GM19468 (cell line): ENCODE results near the gene OR4K1.
"Not testable (repeated sequence)": the region's sequence is repeated elsewhere in the genome, so short reads cannot be mapped to it uniquely, and the experiment has no call there.

Experiments used
- ATAC-seq: cut with Tn5 transposase; IDR thresholded peaks from one replicate; pipeline ENCODE4 v1.9.1; 2021; ENCODE audit warnings: mild to moderate bottlenecking, moderate library complexity, moderate number of reproducible peaks; ENCODE audit not compliant: unreplicated experiment; ENCODE audit errors: extremely low read depth

OR4K1 gene, protein sequence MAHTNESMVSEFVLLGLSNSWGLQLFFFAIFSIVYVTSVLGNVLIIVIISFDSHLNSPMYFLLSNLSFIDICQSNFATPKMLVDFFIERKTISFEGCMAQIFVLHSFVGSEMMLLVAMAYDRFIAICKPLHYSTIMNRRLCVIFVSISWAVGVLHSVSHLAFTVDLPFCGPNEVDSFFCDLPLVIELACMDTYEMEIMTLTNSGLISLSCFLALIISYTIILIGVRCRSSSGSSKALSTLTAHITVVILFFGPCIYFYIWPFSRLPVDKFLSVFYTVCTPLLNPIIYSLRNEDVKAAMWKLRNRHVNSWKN

DNA sequence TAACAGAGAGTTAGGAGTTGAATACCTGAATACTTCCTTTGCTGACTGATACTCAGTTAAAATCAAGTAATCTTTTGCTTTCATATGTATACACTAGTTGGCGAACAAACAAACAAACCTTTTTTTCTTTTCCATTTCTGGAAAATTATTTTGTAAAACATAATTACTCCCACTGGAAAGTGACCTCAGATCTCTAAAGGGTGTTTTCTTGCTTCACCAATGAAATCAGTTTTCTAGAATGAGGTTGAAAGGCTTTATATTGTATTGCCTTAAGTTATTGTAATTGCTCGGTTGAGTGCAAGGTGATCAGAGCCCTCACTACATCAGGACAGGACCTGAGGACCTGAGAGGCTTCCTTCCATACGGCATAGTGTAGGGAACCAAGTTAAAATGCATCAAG is at the start of gene OR4K1:
Gene OR4K1, plus strand, starts transcription at position 301 of the 400 bp plus-strand sequence. CDS start 4,750 bp downstream, outside the sequence.
- no peak for ATAC-seq

DNA sequence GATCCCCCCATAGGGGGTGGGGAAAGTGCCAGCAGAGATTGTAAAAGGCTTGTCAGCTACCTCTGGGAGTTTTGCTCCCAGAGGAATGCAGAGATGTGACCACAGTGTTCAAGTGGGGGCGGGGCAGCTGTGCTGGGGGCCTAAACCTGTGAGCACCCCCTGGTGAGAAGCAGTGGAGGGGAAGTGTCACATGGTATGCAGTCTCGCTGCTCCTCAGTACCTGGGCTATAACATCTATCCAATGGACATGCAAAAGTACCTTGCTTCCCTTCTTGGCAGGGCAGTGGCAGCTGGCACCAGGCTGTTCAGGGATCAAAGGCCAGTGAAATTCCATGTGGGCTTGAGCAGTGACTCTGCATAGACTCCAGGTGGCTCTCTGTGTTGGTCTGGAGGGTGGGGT is 35.4 kb upstream of the OR4K1 start:
- ATAC-seq, result no peak

DNA sequence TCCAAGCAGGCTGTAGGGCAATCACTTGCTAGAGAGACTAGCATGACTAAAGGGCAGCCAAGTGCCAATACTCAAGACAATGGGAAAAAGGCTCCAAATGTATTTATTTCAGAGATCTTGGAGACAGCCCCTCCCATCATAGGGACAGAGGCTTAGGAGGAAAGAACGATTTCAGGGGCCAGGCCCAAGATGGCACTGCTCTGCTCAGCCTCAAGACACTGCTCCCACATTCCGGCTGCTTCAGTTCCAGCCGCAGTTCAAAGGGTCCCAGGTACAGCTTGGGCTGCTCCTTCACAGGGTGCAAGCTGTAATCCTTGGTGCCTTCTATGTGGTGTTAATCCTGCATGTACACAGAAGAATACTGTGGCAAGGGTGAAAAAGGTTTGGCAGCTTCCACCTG is 29.7 kb upstream of the OR4K1 start:
- ATAC-seq, result no peak

DNA sequence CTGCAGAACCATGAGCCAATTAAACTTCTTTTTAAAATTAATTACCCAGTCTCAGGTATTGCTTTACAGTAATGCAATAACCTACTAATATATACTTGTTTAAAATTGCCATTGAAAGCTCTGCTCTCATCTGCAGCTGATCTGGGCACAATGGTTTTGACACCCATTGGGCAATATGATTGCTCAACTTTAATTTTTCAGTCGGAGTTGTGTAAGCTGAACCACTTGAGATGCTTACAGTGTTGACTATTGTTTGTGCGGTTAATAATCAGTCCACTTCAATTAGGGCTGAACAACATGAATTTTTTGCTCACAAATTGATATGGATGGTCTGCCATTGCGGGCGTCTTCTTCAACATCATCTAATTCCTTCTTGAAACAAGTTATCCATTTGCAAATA is 28.3 kb upstream of the OR4K1 start:
- no peak for ATAC-seq

DNA sequence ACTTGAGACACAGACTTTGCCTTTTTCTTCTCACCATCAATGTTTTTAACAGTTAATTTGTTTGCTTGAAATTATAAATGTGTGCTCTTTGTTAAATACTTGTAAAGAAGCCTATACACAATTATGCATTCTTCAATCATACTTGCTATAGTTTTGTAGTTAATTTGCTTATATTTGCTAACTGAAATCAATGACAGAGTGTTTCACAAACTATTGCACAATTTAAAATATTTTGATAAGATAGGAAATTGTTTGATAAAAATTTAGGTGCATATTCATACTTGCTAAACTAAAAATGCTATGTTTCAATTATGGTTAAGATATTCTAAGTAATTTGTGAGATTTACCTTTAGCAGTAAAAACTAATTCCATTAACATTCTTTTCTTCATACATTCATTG is 24.1 kb upstream of the OR4K1 start:
- no peak for ATAC-seq

DNA sequence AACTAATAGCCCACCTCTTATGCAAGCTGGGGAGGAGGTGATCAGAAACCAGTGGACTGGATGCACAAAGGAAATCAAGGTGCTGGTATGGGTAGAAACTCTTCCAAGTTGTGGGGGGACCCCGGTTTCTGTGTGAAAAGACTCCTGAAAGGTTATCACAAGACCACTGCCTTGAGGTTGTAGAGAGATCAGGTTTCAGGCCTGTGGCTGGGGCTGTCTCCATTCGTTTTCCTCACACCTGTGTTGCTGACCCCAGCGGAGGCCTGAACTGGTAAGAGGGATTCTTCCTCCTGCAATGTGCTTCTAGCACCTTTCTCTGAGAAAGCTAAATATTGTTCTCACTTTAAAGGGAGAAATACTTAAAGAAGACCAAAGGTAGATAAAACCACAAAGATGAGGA is 19.6 kb upstream of the OR4K1 start:
- ATAC-seq, result no peak

DNA sequence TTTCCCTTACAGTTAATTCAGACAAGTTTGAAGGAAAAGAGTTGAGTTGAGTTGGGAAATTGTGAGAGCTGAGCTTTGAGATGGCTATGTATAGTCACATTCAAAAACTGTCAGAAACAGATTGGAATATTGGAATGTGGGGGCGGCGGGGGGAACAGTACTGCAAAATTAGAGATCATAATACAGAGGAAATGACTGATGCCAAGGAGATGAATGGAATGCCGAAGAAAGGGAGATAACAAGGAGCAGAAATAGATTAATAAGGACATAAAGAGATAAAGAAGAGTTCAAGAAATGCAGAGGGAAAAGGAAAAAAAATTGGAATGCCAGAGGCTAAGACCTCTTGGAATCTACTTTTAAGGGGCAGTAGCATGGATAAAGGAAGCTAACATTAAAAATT is 13.5 kb upstream of the OR4K1 start:
- ATAC-seq, result no peak

DNA sequence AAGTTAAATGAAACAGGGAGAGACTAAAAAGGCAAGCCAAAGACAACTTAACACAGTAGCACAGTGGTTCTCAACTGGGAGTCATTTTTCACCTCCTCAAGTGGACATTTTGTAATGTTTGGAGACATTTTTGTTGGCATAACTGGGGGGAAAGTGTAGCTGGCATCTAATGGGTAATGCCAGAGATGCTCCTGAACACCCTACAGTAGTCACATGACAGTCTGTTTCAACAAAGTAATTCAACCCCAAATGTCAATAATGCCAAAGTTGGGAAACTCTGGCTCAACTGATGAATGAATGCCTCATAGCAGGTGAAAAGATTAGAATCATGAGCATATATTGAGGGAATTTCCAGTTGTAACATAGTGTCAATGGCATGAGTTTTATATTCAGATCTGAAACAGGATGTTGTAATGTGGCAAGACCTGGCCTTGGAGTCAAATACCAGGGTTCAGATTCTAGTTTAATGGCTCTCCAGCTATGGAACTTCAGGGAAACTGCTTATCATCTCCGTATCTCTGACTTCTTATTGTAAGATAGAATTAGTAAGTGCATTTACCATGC is 12.7 kb upstream of the OR4K1 start:
- ATAC-seq, result no peak

DNA sequence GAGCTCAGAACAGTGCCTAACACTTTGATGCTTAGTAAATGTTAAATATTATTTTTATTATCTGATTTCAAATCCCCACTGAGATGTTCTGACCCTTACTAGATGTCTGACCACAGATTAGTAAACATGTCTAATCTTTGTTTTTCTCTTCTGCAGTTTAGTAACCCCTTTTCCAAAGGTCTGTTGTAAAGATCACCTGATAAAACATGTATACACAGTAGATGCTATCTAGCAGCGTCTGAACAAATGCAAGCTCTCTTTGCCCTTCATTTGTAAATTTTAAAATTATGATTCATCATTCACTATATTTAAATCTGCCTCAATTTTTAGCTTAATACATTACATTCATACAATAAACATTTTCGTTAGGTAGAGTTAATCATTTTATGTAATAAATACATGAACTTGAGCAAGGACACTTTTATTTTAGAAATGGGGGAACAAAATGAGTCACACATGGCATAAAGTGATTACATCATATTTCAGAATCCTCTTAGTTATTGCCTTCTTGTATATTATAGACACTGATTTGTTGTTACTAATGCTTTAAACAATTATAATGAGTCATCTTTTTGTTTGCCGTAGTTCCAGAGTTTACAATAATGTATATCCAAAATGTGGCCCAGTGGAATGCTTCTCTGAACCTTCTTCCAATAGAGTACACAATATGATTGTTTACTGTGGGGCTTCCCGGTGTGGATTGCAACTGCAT is 12.0 kb upstream of the OR4K1 start:
- ATAC-seq, result no peak

DNA sequence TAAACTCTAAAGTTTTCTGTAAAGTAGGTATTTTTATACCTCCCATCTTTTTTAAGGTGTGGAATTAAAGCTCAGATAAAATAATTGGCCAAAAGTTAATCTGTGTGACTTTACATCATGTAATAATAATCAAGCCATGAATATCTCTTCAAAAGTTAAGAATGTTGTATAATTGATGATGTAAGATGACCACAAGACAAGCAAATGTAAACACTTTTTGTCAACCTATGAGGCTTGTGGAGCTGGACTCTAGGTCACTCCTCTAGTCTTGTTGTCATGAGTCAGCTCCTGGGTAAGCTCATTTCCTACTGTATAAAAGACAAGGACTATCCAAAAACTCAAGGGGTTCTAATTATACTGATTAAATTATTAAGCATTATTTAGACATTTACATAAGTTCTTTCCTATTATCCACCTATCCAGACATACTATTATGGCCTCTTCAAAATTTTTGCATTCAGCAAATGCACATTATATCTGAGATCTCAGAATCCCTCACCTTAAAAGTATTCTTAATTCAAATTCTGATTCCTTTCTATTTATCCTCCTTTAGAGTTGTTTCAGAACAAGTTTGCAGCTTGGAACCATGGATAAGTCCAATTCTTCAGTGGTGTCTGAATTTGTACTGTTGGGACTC is 10.6 kb upstream of the OR4K1 start, which contains the start of gene OR4K5:
Gene OR4K5, plus strand, starts transcription at position 587 of the 637 bp plus-strand sequence. Its CDS starts 0 bp downstream, at position 587.
- ATAC-seq, result no peak

DNA sequence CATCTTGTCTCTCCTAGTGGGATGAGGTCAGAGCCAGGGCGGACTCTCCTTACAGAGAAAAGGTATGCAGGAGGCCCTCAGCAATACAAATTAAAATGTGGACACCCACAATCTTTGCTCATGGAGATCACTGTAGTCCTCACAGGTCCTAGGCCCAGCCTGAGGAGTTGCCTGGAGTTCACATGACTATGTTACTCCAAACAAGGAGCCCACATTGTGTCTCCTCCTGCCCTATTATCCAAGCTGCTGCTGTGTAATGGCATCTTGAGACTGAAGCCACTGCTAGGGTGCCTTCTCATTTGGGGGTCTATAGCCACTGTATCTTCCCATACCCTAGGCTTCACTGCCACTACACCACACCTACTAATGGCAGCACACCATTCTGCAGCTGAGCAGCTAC is 11.0 kb downstream of the OR4K1 start:
- no peak for ATAC-seq

DNA sequence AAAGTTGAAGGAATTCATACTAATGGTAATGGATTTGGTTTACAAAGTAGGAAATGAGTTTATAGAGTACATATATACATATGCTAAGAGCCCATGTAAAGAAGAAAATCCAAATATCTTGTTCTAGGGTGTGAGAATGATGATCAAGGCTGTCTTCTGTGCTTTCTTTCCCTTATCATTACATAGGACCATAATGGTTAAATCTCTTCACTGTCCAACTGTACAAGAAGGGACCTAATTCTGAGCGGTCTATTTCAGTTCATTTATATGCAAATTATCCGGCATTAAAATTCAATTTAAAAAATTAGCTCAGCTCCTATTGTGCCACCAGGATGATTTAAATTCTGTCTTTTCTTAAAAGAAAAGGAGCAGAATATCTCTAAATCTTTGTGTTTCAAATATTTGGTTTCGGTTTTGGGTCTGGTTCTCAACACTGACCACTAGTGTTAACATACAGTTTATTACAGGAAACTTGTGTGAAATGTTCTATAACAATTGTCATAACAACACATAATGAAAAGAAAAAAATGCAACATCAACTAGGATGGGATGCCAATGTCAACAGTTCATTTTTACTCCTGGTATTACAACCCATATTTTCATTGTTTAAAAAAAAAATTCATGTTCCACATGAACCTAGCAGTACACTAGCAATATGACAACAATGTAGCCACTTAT is 16.8 kb downstream of the OR4K1 start:
- no peak for ATAC-seq

DNA sequence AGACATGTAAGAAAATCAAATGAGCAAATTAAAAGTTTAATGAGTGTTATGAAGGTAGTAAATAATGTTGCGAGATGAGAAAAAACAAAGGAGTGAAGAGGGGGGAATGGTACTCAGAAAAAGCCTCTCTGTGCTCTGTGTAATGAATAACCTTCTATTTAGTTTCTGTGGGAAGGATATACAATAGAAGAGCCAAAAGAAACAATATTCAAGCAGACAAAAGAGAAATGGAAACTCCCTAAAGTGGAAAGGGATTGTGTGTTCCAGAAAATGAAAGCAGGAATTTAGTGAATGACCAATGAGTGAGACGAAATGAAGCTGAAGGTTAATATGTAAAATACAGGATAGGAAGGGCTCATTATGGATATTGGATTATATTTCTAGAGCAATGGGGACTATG is 18.5 kb downstream of the OR4K1 start:
- no peak for ATAC-seq

DNA sequence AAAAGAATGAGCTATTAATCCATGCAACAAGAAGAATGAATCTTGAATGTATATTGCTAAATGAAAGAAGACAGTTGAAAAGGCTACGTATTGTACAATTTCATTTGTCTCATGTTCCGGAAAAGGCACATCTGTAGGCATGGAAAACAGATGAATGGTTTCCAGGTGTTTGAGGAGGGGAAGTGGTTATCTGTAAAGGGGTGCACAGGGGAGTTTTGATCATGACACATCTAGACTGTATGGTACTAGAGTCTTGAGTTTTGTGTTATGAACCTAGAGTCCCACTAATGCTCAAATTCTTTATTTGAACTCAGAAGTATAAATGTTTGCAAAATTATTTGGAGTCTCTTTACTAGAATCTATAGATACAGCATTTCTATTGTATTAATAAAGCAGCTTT is 39.0 kb downstream of the OR4K1 start:
- ATAC-seq, result not testable (repeated sequence)

DNA sequence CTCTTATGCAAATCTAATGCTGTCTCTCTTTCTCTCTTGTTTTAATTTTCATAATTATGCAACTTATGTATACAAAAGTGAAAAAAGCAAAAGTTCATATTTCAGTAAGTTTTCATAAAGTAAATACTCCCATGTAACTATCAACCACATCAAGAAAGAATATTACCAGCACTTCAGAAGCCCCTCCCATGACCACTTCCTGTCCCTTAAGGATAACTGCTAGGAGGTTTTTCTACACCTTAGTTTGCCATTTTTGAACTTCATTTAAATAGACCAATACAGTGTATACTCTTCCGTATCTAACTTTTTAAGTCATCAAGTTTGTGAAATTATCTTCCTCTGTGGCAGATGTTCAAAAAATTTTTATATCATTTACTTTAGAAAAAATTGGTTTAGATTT is 44.1 kb downstream of the OR4K1 start:
- no peak for ATAC-seq

DNA sequence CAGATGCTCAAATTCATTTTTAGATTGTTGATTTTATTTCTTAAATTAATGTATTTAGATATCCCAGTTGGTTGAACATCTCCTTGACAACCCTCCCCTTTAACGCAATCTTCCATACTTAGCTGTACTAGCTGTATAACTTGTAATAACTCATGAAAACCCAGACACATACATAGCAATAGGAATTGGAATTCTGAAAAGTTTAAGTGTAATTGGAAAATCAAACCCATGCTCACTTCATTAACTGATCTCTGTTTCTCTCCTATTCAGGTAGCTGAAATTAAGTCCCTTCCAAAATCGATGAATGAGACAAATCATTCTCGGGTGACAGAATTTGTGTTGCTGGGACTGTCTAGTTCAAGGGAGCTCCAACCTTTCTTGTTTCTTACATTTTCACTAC is 44.6 kb downstream of the OR4K1 start, which contains the start of gene OR4K15:
Gene OR4K15, plus strand, starts transcription at position 301 of the 400 bp plus-strand sequence. Its CDS starts 0 bp downstream, at position 301.
- ATAC-seq, result no peak
